Left lobe of liver (tissue), 2 donors: ENCODE results near the gene R3HDML. TPM values are rescaled to one million over a fixed set of nuclear protein-coding genes. Genes with fewer than 3 reads are reported as not detected.
A peak's percentile ranks its signal among the peaks of the same experiment; 100 is the strongest.
"Not testable (repeated sequence)": the region's sequence is repeated elsewhere in the genome, so short reads cannot be mapped to it uniquely, and the experiment has no call there.

Experiments used
- ATAC-seq: fragments of 200-7000 bp; cut with Tn5 transposase; one replicate; pipeline ENCODE4 v1.9.1; 2020; ENCODE audit warnings: mild to moderate bottlenecking, moderate library complexity
- DNase-seq: peaks from one replicate; pipeline ENCODE4 v3.0.0-alpha.2; 2020; ENCODE audit warnings: low spot score
- total RNA-seq: library from RNA; stranded (reverse); gene quantifications from one replicate; pipeline ENCODE4 v1.2.1, GENCODE V29; 2021
- donor health status: DM: no; HTN: no; CAD: no; lungs with moderate emphysema.
- donor health status: DM: no; HTN: yes; CAD: no.

R3HDML gene
- not detected for total RNA-seq

GRCh38 chr20:44336725-44337380 is at the start of gene R3HDML:
TSS of gene R3HDML (plus strand) at chr20:44337043. CDS start at chr20:44337158, 115 bp downstream.
- DNase-seq (no peak), ATAC-seq (no peak)

- ATAC-seq: peak; percentile 32
Measured at GRCh38 chr20:44287272-44288097, 49.4 kb upstream of the R3HDML start.

GRCh38 chr20:44288252-44288651 is 48.6 kb upstream of the R3HDML start:
- DNase-seq (no peak), ATAC-seq (no peak)

More at GRCh38 chr20:44287272-44288097, 49.4 kb upstream of the R3HDML start:
- no peak for DNase-seq

GRCh38 chr20:44291754-44292153 is 45.1 kb upstream of the R3HDML start:
- ATAC-seq (no peak), DNase-seq (no peak)

- no peak for DNase-seq
- no peak for ATAC-seq
Measured at GRCh38 chr20:44296011-44296410, 40.8 kb upstream of the R3HDML start.

GRCh38 chr20:44297721-44298120 is 39.1 kb upstream of the R3HDML start:
- ATAC-seq (no peak), DNase-seq (no peak)

GRCh38 chr20:44299011-44299535 is 37.8 kb upstream of the R3HDML start:
- not testable (repeated sequence) for ATAC-seq, DNase-seq

- no peak for DNase-seq
- ATAC-seq: no peak
Measured at GRCh38 chr20:44301285-44301684, 35.6 kb upstream of the R3HDML start.

- DNase-seq: no peak
- ATAC-seq: peak; percentile 70
Measured at GRCh38 chr20:44302026-44302669, 34.7 kb upstream of the R3HDML start.

GRCh38 chr20:44302736-44303135 is 34.1 kb upstream of the R3HDML start:
- no peak for ATAC-seq
- DNase-seq: no peak

GRCh38 chr20:44304383-44304782 is 32.5 kb upstream of the R3HDML start:
- DNase-seq: no peak
- peak; percentile 63 for ATAC-seq

GRCh38 chr20:44306927-44307326 is 29.9 kb upstream of the R3HDML start:
- ATAC-seq (no peak), DNase-seq (no peak)

- DNase-seq (no peak), ATAC-seq (peak; percentile 16)
Measured at GRCh38 chr20:44309763-44310663, 26.8 kb upstream of the R3HDML start.

- peak; percentile 99 for DNase-seq
- peak; percentile 98 for ATAC-seq
Measured at GRCh38 chr20:44310664-44311639, 25.9 kb upstream of the R3HDML start, which contains the start of gene FITM2. TSS of gene FITM2 (minus strand) at chr20:44311202. CDS start at chr20:44311148, 54 bp downstream.

GRCh38 chr20:44314870-44315269 is 22.0 kb upstream of the R3HDML start:
- no peak for DNase-seq
- ATAC-seq: no peak

GRCh38 chr20:44319839-44320422 is 16.9 kb upstream of the R3HDML start:
- ATAC-seq (no peak), DNase-seq (no peak)

GRCh38 chr20:44324343-44324742 is 12.5 kb upstream of the R3HDML start:
- DNase-seq (no peak), ATAC-seq (no peak)

- no peak for ATAC-seq
- no peak for DNase-seq
Measured at GRCh38 chr20:44326391-44327159, 10.3 kb upstream of the R3HDML start.
